ENCODE results near the gene ATRNL1.
"Not testable (repeated sequence)": the region's sequence is repeated elsewhere in the genome, so short reads cannot be mapped to it uniquely, and the experiment has no call there.

ATRNL1 gene

GRCh38 chr10:115091161-115091560, 2.0 kb upstream of the ATRNL1 start:
- no peak for DNase-seq

- DNase-seq: no peak
These were observed 959 bp upstream of the ATRNL1 start for GRCh38 chr10:115092258-115092554.

GRCh38 chr10:115092555-115093285, 445 bp upstream of the ATRNL1 start:
- DNase-seq: no peak

- DNase-seq: no peak
These were observed 727 bp downstream of the ATRNL1 start for GRCh38 chr10:115093776-115094408.

DNA sequence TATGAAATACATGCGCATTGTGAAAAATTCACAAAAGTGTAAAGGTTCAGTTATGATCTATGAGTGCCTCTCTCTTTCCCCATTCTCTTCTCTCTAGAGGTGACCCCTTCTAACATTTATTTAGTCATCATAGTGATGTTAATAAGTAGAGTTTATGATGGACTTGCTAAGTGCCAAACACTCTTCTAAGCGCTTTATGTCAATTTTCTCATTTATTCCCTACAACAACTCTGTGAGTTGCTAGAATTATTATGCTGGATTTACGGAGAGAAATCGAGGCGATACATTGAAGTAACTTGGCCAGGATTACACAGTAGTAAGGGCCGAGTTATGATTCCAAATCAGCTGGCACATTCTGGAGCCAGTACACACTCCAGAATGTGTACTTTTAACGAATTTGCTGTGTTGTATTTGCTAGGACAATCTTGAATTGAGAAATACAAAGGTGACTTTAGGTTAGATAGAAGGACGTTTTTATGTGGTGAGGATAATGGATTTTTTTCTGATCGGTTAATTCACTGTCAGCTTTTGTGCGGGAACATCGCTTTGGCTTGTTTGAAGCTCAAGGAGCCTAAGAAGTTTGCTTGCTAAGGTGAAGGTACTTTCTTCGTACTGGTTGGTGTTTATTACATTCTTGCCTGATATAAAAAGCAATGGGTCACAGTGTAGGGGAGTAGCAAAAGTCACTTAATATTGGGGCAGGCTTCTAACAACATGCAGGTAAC, 1.4 kb downstream of the ATRNL1 start:
- no peak for DNase-seq

DNA sequence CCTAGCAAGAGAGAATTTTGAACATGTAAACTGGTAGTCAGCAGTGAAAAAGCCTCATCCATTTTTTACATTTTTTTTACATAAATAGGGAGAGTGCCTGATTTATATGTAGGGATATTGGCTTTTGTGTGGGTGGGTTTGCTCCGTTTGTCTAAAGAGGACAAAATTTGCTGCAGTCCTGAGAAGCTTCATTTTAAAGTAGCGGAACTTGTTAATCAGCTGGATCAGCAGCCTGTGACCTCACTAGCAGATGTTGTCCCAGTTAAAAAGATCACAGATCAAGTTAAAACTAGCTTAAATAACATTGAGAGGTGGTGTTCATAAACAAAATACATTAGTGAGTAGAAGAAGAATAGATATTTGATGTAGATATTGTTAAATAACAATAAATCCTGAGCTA, 2.6 kb downstream of the ATRNL1 start:
- DNase-seq: no peak

GRCh38 chr10:115103700-115104099, 10.5 kb downstream of the ATRNL1 start:
- no peak for DNase-seq

- not testable (repeated sequence) for DNase-seq
These were observed 12.2 kb downstream of the ATRNL1 start for GRCh38 chr10:115105411-115105810.

- DNase-seq: no peak
These were observed 14.7 kb downstream of the ATRNL1 start for GRCh38 chr10:115107830-115108229.

GRCh38 chr10:115117301-115117700, 24.1 kb downstream of the ATRNL1 start:
- DNase-seq: no peak

DNA sequence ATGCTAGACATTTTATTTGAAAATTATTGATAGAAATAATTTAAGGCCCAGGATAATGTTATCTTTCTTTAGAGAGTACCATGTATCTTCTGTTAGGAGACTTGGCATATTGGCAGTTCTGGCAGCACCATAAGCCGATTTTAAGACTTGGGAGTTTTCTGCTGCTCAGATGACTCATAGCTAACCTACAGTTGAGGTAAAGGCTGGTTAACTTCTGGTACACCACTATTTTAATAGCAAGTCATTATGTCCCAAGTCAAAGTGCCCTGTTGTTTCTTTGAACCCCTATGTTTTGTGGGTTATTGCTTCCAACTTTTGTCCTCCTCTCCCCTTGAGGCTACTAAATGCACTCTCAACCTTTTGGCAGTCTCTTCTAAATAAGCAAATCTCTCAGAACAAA, 25.2 kb downstream of the ATRNL1 start:
- DNase-seq: no peak

- DNase-seq: no peak
These were observed 32.3 kb downstream of the ATRNL1 start for GRCh38 chr10:115125505-115125904.

GRCh38 chr10:115129752-115130151, 36.6 kb downstream of the ATRNL1 start:
- DNase-seq: no peak

DNA sequence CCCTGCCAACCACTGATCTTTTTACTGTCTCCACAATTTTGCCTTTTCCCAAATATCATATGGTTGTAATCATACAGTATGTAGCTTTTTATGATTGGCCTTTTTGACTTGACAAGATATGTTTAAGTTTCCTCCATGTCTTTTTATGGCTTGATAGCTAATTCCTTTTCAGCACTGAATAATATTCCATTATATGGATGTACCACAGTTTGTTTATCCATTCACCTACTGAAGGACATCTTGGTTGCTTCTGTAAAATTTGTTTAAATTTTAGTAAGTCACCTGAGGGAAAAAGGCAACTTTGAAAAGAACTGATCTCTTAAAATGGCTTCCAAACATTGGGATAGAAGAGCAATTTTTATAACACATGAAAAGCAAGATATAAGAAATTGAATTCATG, 43.5 kb downstream of the ATRNL1 start:
- no peak for DNase-seq

GRCh38 chr10:115141254-115141653, 48.1 kb downstream of the ATRNL1 start:
- DNase-seq: no peak

DNA sequence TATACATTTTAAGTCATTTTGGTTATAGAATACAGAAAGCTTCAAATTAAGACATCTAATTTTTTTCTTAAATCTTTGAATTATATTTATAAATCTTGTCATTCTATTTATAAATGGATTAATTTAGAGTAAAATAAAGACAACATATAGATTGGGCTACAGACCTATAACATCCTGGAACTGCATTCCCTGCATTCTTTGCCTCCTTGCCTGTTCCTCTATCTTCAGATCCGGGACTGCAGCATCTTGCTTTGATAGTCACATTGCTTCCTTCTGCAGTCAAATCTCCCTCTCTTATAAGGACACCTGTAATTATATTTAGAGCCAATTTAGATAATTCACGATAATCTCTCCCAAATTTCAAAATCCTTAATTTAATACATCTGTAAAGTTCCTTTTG, 64.2 kb downstream of the ATRNL1 start:
- DNase-seq: no peak

DNA sequence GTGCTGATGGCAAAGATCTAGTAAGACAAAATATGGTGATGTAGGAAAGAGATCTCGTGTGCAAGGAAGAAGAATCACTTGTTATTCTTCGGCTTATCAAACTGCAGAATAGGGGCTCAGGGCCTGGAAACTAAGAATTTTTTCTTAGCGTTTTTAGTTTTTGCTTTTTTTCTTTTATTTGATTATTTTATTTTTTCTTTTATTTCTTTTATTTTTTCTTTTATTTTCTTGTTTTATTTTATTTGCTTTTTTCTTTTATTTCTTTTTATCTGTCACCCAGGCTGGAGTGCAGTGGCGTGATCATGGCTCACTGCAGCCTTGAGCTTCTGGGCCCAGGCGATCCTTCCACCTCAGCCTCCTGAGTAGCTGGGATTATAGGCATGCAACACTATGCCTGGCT, 70.0 kb downstream of the ATRNL1 start:
- no peak for DNase-seq

GRCh38 chr10:115164220-115164619, 71.1 kb downstream of the ATRNL1 start:
- DNase-seq: no peak

DNA sequence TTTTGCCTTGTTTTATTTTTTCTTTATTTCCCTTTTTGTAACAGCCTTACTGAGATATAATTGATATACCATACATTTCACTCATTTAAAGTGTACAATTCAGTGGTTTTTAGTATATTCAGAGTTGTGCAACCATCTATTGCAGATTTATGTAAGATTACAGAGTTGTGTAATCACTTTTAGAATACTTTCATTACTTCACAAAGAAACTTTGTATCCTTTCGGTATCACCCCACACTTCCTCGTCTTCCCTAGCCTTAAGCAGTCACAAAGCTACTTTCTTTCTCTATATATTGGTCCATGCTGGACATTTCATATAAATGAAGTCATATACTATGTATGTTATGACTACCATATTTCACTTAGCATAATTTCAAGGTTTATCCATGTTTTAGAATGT, 74.6 kb downstream of the ATRNL1 start:
- no peak for DNase-seq

DNA sequence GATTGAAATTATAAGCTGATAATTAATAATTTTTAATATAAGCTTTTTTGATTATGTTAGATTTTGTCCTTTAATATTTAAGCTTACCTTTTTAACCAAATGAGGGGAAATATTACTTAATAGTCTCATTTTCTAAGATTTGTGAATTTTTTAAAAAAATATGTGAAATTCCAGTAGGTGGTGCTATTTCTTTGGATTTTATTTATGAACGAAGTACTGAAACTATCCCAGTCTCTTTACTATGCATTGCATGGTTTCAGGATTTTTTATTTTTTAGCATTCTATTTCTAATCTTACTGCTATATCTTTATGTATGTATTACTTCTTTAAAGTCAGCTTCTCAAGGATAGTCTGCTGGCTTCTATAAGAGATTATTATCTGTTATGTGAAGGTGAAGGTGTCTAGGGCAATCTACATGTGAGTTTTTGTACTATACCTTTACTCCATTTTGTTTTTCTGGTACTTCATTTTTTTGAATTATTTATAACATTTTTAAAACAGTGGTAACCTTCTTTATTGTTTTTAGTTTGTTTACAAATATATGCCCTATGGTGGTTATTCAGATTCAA, 78.3 kb downstream of the ATRNL1 start:
- DNase-seq: no peak

DNA sequence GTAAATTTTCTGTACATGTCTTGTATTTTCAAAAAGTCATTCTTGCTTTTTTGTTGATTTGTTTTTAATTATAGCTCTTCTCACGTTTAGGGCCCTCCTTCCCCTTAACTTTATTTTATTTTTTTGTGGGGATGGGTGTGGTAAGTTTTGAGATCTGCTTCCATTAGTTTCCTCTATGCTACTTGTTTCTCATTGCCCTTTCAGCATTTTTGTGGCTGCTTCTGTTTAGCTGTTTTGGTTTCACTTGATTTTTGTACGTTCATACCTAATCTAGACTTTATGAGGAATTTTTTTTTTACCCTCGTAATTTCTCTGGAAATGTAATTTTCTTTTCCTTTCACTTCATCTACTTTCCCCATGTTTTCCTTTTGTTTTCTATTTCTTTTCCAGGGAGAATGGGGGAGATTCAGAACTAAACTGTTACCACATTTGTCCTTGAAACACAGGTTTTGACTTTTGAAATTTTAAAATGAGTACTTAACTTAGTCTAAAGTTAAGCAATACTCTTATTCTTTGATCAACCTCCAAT, 80.8 kb downstream of the ATRNL1 start:
- no peak for DNase-seq

DNA sequence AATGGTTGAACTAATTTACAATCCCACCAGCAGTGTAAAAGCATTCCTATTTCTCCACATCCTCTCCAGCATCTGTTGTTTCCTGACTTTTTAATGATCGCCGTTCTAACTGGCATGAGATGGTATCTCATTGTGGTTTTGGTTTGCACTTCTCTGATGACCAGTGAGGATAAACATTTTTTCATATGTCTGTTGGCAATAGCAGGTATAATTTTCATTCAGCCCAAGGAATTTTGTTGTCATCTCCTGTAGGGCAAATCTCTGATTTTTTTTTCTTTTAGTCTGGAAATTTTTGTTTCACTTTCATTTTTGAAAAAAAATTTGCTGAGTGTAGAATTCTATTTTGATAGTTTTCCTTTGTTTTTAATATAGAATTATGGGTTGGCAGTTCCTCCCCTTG, 114.1 kb downstream of the ATRNL1 start:
- not testable (repeated sequence) for DNase-seq

DNA sequence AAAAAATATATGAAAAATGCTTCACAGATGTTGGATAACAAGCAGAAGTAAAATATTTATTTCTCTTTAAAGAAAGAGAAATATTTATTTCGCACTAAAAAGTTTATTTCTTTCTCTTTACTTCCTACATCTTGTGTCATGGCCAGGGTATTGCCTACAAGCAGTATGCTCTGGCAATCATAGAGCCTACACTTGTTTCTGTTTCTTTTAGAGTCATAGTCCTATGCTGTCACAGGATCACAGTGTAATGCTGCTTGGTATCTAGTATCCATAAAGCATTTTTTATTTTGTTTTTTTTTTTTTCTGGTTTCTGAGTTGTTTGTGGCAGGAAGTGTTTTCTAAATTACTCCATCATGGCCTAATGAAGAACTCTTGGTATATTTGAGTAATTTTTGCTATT, 116.0 kb downstream of the ATRNL1 start:
- DNase-seq: no peak

GRCh38 chr10:115214829-115215228, 121.7 kb downstream of the ATRNL1 start:
- DNase-seq: no peak
